AG08395 (cell line): ENCODE results near the gene ACP6.
A peak's percentile ranks its signal among the peaks of the same experiment; 100 is the strongest.
"Not testable (repeated sequence)": the region's sequence is repeated elsewhere in the genome, so short reads cannot be mapped to it uniquely, and the experiment has no call there.

ENCODE experiments used
- DNase-seq: peaks from one replicate; pipeline ENCODE4 v3.0.0; 2012; ENCODE audit warnings: mixed read lengths, low spot score

The ACP6 gene

GRCh38 chr1:147670319-147671001, at the start of gene ACP6:
Gene ACP6 (minus strand): TSS chr1:147670524. CDS start chr1:147670048, 476 bp downstream.
- peak; percentile 93 for DNase-seq

- no peak for DNase-seq
These were observed 49.4 kb upstream of the ACP6 start for GRCh38 chr1:147719711-147720225.

GRCh38 chr1:147719029-147719698, 48.8 kb upstream of the ACP6 start:
- DNase-seq = no peak

GRCh38 chr1:147717706-147718097, 47.4 kb upstream of the ACP6 start:
- no peak for DNase-seq

GRCh38 chr1:147717051-147717705, 46.9 kb upstream of the ACP6 start:
- no peak for DNase-seq

GRCh38 chr1:147712605-147713004, 42.3 kb upstream of the ACP6 start:
- no peak for DNase-seq

- peak; percentile 86 for DNase-seq
These were observed 30.0 kb upstream of the ACP6 start for GRCh38 chr1:147700042-147701006.

GRCh38 chr1:147699686-147700041, 29.3 kb upstream of the ACP6 start:
- DNase-seq = no peak

- no peak for DNase-seq
These were observed 12.9 kb upstream of the ACP6 start for GRCh38 chr1:147683163-147683763.

GRCh38 chr1:147680608-147681235, 10.4 kb upstream of the ACP6 start:
- DNase-seq = not testable (repeated sequence)

GRCh38 chr1:147677681-147678080, 7.4 kb upstream of the ACP6 start:
- not testable (repeated sequence) for DNase-seq

- DNase-seq = peak; percentile 72
These were observed 6.2 kb upstream of the ACP6 start for GRCh38 chr1:147676311-147677085.

GRCh38 chr1:147673816-147674215, 3.5 kb upstream of the ACP6 start:
- DNase-seq = no peak

GRCh38 chr1:147673406-147673805, 3.1 kb upstream of the ACP6 start:
- no peak for DNase-seq

GRCh38 chr1:147669469-147670318, 630 bp downstream of the ACP6 start:
- DNase-seq = peak; percentile 45

- no peak for DNase-seq
These were observed 4.8 kb downstream of the ACP6 start for GRCh38 chr1:147665521-147665920.

- no peak for DNase-seq
These were observed 6.1 kb downstream of the ACP6 start for GRCh38 chr1:147664206-147664605.

GRCh38 chr1:147654511-147654910, 15.8 kb downstream of the ACP6 start:
- no peak for DNase-seq

- no peak for DNase-seq
These were observed 18.0 kb downstream of the ACP6 start for GRCh38 chr1:147652306-147652705.
